ENCODE data around the gene NMNAT1.

Gene NMNAT1

DNA sequence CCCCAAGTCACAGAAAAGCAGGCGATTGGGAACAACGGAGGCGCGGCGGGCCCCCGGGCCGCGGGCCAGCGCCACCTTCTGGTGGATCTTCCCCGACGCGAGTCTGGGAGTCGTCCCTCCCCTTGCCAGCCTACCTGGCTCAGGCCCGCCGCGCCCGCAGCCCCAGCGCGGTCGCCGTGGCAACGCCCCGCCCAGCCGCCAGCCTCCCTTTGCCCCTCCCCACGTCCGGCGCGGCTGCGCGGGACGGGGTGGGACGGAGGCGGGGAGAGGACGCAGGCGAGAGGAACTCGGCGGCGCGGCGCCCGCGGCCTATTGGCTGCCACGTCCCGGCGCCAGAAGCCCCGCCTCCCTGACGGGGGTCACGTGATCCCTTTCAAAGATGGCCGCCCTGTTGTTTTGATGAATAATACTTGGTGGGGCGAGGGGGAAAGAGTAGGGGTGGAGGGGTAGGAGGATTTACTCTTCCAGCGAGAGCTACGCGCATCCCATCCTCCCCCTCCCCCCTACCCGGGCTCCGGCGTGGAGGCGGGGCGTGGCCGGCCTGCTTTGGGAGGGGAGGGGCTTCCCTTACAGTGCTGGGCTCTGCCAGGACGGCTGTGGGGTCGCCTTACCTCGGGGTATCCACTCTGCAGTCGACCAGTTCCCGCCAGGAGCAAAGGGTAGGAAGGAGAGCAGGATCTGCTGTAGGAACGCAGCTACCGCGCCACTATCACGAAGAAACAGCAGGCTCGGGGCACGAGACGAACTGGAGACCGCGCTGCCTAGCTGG is 89.5 kb downstream of the NMNAT1 start, which contains the start of gene UBE4B:
Gene UBE4B (plus strand): TSS at position 369 of the 769 bp plus-strand sequence. CDS start 713 bp downstream, outside the sequence.
- TF ChIP-seq RAD21 (IDR thresholded peaks at IDR 0.05; ENCODE audit: low read depth) (peak; percentile 73), ZBTB7A (IDR thresholded peaks at IDR 0.05; ENCODE audit: low read depth) (no peak), TEAD4 (IDR thresholded peaks at IDR 0.05) (no peak), YY1 (IDR thresholded peaks at IDR 0.05; ENCODE audit: low read depth) (peak; percentile 93), TAF1 (IDR thresholded peaks at IDR 0.05; ENCODE audit: low read depth) (peak; percentile 71), CEBPB (IDR thresholded peaks at IDR 0.05) (no peak; the same call in 1 of the 2 replicates)
- TF ChIP-seq, protein P1, sequence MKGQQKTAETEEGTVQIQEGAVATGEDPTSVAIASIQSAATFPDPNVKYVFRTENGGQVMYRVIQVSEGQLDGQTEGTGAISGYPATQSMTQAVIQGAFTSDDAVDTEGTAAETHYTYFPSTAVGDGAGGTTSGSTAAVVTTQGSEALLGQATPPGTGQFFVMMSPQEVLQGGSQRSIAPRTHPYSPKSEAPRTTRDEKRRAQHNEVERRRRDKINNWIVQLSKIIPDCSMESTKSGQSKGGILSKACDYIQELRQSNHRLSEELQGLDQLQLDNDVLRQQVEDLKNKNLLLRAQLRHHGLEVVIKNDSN (IDR thresholded peaks at IDR 0.05) = peak; percentile 97
- TF ChIP-seq, protein P2, sequence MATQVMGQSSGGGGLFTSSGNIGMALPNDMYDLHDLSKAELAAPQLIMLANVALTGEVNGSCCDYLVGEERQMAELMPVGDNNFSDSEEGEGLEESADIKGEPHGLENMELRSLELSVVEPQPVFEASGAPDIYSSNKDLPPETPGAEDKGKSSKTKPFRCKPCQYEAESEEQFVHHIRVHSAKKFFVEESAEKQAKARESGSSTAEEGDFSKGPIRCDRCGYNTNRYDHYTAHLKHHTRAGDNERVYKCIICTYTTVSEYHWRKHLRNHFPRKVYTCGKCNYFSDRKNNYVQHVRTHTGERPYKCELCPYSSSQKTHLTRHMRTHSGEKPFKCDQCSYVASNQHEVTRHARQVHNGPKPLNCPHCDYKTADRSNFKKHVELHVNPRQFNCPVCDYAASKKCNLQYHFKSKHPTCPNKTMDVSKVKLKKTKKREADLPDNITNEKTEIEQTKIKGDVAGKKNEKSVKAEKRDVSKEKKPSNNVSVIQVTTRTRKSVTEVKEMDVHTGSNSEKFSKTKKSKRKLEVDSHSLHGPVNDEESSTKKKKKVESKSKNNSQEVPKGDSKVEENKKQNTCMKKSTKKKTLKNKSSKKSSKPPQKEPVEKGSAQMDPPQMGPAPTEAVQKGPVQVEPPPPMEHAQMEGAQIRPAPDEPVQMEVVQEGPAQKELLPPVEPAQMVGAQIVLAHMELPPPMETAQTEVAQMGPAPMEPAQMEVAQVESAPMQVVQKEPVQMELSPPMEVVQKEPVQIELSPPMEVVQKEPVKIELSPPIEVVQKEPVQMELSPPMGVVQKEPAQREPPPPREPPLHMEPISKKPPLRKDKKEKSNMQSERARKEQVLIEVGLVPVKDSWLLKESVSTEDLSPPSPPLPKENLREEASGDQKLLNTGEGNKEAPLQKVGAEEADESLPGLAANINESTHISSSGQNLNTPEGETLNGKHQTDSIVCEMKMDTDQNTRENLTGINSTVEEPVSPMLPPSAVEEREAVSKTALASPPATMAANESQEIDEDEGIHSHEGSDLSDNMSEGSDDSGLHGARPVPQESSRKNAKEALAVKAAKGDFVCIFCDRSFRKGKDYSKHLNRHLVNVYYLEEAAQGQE (IDR thresholded peaks at IDR 0.05; ENCODE audit: low read depth) = no peak

DNA sequence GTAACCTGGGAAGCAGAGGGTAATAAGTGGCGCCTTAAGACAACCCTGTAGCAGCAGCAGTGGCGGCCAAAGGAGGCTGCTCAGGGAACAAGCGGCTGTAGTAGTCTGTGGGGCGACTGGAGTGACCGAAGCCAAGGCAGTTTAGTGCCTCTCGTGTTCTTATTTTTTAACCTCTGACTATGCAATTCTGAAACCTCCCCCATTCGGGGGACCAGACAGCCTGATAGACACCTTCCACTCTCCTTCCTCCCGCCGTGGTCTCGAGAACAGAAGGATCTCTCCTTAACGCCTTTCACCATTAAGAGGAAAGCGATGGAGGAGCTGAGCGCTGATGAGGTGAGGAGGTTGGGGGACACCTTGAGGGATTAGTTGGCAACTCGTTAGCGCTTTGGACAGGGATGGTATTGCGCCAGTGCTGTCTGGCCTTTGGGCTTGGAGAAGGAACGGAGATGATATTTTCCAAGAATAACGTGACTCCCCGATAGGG is 90.1 kb downstream of the NMNAT1 start:
- TF ChIP-seq TCF12 (IDR thresholded peaks at IDR 0.05; ENCODE audit: low read depth) (no peak), YY1 (IDR thresholded peaks at IDR 0.05; ENCODE audit: low read depth) (peak; percentile 13; the same call in 1 of the 2 replicates)
